BE2C (cell line): ENCODE data around the gene USP24.

Source experiments
- DNase-seq: peaks from one replicate; pipeline ENCODE4 v3.0.0-alpha.2; 2020
- H3K27me3 ChIP-seq: fragments of 250-450 bp; sonication (Bioruptor Pico); 2 replicates; pipeline ENCODE4 v1.5.1; 2020; ENCODE audit warnings: mild to moderate bottlenecking
- H3K36me3 ChIP-seq: fragments of 250-450 bp; sonication (Bioruptor Pico); 2 replicates; pipeline ENCODE4 v1.5.1; 2020; ENCODE audit warnings: mild to moderate bottlenecking
- H3K4me1 ChIP-seq: fragments of 250-450 bp; sonication (Bioruptor Pico); 2 replicates; pipeline ENCODE4 v1.5.1; 2020
- H3K4me3 ChIP-seq: 2 replicates; pipeline ENCODE4 v1.5.1; 2011; ENCODE audit warnings: low read depth, low read length
- H3K9me3 ChIP-seq: fragments of 250-450 bp; sonication (Bioruptor Pico); 2 replicates; pipeline ENCODE4 v1.5.1; 2020
- TF ChIP-seq, protein P1 (sequence below): IDR thresholded peaks from 2 replicates; pipeline ENCODE4 v1.5.1; 2012; ENCODE audit warnings: mild to moderate bottlenecking, low read depth, low read length

Gene USP24

DNA sequence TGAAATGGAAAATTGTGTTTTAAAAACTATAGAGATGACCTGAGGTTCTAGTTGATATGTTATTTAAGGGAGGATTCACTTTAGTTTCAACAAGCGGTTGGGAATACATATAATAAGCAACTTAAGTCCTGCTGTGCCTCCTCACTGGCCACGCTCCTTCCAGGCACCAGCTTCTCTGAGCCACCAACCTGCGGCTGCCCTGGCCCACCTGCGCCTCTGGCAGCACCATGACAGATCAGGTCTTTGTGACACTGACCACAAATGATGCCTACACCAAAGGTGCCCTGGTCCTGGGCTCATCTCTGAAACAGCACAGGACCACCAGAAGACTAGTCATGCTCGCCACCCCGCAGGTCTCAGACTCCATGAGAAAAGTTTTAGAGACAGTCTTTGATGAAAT is 7.0 kb upstream of the USP24 start:
- no peak overlapping the region for H3K4me3 ChIP-seq
- TF ChIP-seq, protein P1, sequence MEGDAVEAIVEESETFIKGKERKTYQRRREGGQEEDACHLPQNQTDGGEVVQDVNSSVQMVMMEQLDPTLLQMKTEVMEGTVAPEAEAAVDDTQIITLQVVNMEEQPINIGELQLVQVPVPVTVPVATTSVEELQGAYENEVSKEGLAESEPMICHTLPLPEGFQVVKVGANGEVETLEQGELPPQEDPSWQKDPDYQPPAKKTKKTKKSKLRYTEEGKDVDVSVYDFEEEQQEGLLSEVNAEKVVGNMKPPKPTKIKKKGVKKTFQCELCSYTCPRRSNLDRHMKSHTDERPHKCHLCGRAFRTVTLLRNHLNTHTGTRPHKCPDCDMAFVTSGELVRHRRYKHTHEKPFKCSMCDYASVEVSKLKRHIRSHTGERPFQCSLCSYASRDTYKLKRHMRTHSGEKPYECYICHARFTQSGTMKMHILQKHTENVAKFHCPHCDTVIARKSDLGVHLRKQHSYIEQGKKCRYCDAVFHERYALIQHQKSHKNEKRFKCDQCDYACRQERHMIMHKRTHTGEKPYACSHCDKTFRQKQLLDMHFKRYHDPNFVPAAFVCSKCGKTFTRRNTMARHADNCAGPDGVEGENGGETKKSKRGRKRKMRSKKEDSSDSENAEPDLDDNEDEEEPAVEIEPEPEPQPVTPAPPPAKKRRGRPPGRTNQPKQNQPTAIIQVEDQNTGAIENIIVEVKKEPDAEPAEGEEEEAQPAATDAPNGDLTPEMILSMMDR: no peak
- H3K36me3 ChIP-seq: no peaks in the 10 kb centered on the region
- DNase-seq: no peak
- H3K9me3 ChIP-seq: no peaks in the 10 kb centered on the region
- no peaks in the 10 kb centered on the region for H3K27me3 ChIP-seq
- no peaks in the 10 kb centered on the region for H3K4me1 ChIP-seq

DNA sequence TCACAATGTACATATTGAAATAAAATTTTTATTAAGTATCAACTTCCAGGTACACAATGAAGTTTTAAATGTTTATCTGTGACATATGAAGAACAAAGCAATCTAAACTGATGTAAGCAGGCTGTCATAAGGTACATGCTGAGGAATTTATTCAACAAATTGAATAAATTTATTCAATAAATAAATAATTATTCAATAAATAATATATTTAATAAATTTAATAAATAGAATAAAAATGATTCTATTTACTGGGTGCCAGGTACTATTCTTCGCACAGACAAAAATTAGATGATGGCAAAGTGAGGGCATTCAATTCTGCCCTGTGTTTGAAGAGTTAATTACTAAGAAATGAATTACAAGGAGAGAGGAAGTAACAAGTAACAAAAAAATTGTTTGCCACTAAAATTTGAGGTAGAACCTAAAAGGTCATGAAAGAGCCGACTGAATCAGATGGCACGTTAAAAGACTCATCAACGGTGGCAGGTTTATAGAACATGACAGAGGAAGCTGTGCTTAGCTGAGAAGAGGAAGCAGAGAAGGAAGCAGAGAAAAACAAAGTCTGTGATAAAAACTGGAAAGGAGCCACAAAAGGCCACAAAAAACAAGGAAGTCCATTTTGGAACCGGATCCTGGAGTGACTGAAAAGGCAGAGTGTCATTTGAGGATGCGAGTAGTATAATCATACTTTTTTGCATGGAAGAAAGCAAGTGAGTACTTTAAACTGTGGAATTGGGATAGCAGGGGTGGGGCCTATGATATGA is 2.2 kb upstream of the USP24 start:
- no peaks in the 10 kb centered on the region for H3K4me1 ChIP-seq
- no peaks in the 10 kb centered on the region for H3K36me3 ChIP-seq
- H3K4me3 ChIP-seq: no peak overlapping the region
- DNase-seq: no peak
- H3K27me3 ChIP-seq: no peaks in the 10 kb centered on the region
- H3K9me3 ChIP-seq: no peaks in the 10 kb centered on the region
- TF ChIP-seq, protein P1: no peak

DNA sequence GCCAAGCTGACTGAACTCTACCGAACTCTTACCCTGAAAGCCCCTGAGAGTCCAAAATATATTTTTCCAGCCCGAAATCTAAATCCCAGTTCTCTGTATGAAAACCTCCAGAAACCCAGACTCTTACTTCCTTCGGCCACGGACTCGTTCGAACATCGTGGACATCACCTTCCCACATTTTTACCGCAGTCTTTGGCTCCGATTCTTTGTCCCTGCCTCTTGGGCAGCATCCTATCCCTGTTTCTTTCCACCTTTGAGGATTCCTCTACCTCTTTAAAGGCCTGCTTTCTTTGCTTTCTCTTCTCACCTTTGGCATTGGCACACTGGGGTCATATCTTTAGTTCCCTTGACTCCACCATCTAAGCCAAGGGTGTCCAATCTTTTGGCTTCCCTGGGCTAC is 932 bp upstream of the USP24 start:
- H3K4me1 ChIP-seq: no peaks in the 10 kb centered on the region
- H3K36me3 ChIP-seq: no peaks in the 10 kb centered on the region

DNA sequence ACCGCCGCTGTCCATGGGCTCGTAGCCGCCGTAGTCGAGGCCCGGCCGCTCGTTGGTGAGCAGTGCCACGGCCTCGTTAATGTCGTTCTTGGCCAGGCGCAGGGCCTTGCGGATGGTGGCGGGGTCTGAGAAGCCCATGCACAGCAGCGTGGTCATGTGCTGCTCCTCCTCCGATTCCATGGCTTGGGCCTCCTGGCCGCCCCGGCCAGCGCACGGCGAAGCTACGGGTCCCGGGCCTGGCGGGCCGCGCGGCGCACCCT is 300 bp downstream of the USP24 start:
- no peaks in the 10 kb centered on the region for H3K27me3 ChIP-seq
- H3K36me3 ChIP-seq: no peaks in the 10 kb centered on the region
- H3K4me1 ChIP-seq: no peaks in the 10 kb centered on the region
- DNase-seq: peak; percentile 39
- TF ChIP-seq, protein P1: no peak
- peak overlapping the region; percentile 82 for H3K4me3 ChIP-seq
- no peaks in the 10 kb centered on the region for H3K9me3 ChIP-seq

More for the DNA sequence above, 932 bp upstream of the USP24 start:
- DNase-seq: no peak
- Histone ChIP-seq H3K4me3 (peak overlapping the region; percentile 82), H3K27me3 (no peaks in the 10 kb centered on the region), H3K9me3 (no peaks in the 10 kb centered on the region)
- TF ChIP-seq, protein P1: no peak

DNA sequence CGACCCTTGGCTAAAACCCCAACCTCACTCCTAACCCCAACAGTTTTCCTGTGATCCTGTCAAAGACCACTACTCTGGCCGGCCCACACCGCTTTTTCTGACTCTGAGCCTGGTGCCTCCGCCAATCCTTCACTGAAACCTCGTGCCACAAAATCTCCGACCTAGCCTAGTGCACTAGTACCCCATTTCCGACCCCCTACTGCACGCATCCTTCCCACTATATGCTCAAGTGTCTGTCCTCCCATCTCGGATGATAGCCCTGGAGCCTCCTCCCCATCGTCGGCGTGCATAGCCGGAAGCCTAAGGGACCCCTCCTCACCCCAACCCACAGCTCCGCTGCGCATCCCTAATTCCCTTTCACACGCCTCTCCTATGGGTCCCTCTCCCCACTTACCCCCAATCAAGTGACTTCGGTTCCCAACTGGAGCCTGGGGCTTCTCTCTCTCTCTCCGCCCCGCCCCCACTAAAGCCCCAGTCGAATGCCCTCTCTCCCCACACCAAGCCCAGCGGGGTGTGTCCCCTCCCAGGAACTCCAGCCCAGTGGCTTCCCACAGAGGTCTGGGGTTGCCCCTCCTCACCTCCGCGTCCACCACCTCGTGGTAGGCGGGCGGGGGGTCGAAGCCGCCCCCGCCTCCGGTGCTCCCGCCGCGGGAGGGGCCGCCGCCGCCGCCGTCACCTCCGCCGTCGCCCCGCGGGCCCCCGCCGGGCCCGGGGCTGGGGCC is 791 bp downstream of the USP24 start:
- Histone ChIP-seq H3K9me3 (no peaks in the 10 kb centered on the region), H3K27me3 (no peaks in the 10 kb centered on the region), H3K4me3 (peak overlapping the region; percentile 82), H3K4me1 (no peaks in the 10 kb centered on the region), H3K36me3 (no peaks in the 10 kb centered on the region)
- TF ChIP-seq, protein P1: no peak
- DNase-seq: peak; percentile 45

DNA sequence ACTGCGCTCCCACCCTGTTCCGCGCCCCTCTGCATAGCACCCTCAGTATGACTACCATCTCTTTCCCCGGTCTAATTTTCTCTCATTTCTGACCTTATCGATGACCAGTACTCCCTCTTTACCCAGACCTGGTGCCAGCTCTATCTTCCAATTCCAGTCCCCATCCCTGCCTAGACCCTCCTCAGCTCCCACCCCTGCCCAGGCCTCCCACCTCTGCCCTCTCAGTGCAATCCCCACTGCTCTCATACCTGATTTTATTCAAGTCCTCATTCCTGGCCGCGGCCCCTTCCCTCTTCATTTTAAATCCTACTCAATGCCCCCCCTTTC is 1.3 kb downstream of the USP24 start:
- H3K4me3 ChIP-seq: peak overlapping the region; percentile 82
- DNase-seq: peak; percentile 6
- H3K9me3 ChIP-seq: no peaks in the 10 kb centered on the region
- no peaks in the 10 kb centered on the region for H3K4me1 ChIP-seq
- TF ChIP-seq, protein P1: no peak
- no peaks in the 10 kb centered on the region for H3K36me3 ChIP-seq
- no peaks in the 10 kb centered on the region for H3K27me3 ChIP-seq
